Measurements from ENCODE around the gene PPP1R27. TPM values are rescaled to one million over a fixed set of nuclear protein-coding genes. Genes with fewer than 3 reads are reported as not detected.

The PPP1R27 gene
- total RNA-seq, 4 donors from 2014 or later, result not detected

- intact Hi-C loops (cut with DNase I), result no loop called here
- no peaks in the 10 kb centered on the region for H3K36me3 ChIP-seq
- no peak for DNase-seq
- no peak overlapping the region for H3K4me3 ChIP-seq (replicated peaks in 1 of 3)
- no peak overlapping the region for H3K27ac ChIP-seq
- TF ChIP-seq, protein P1, sequence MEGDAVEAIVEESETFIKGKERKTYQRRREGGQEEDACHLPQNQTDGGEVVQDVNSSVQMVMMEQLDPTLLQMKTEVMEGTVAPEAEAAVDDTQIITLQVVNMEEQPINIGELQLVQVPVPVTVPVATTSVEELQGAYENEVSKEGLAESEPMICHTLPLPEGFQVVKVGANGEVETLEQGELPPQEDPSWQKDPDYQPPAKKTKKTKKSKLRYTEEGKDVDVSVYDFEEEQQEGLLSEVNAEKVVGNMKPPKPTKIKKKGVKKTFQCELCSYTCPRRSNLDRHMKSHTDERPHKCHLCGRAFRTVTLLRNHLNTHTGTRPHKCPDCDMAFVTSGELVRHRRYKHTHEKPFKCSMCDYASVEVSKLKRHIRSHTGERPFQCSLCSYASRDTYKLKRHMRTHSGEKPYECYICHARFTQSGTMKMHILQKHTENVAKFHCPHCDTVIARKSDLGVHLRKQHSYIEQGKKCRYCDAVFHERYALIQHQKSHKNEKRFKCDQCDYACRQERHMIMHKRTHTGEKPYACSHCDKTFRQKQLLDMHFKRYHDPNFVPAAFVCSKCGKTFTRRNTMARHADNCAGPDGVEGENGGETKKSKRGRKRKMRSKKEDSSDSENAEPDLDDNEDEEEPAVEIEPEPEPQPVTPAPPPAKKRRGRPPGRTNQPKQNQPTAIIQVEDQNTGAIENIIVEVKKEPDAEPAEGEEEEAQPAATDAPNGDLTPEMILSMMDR (IDR thresholded peaks at IDR 0.05), result no peak
- TF ChIP-seq POLR2A (IDR thresholded peaks at IDR 0.05), result no peak
- H3K9me3 ChIP-seq, result no peaks in the 10 kb centered on the region
- H3K4me1 ChIP-seq, result peaks cover 4 to 11% of the 10 kb centered on the region in 2 donors
- WGBS, 2 donors, result 89 to 90% methylated on average over 28 to 42 of the region's 42 CpGs
- H3K27me3 ChIP-seq, result no peaks in the 10 kb centered on the region
These were observed 23.8 kb downstream of the PPP1R27 start for GRCh38 chr17:81810892-81811704.

GRCh38 chr17:81810476-81810875, 24.4 kb downstream of the PPP1R27 start:
- H3K27ac ChIP-seq, result no peak overlapping the region
- no peaks in the 10 kb centered on the region for H3K27me3 ChIP-seq
- WGBS, 2 donors, result 70 to 77% methylated on average over 7 to 8 of the region's 8 CpGs

DNA sequence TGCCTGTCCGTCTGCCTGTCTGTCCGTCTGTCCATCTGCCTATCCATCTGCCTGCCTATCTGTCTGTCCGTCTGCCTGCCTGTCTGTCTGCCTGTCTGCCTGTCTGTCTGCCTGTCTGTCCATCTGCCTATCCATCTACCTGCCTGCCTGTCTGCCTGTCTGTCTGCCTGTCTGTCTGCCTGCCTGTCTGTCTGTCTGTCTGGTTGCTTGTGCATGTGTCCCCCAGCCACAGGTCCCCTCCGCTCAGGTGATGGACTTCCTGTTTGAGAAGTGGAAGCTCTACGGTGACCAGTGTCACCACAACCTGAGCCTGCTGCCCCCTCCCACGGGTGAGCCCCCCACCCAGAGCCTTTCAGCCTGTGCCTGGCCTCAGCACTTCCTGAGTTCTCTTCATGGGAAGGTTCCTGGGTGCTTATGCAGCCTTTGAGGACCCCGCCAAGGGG, 25.3 kb downstream of the PPP1R27 start:
- WGBS, 2 donors, result 68 to 85% methylated on average over 6 of the region's 7 CpGs
- DNase-seq, result no peak
- TF ChIP-seq, protein P1 (IDR thresholded peaks at IDR 0.05), result no peak
- TF ChIP-seq POLR2A (IDR thresholded peaks at IDR 0.05), result no peak
- Histone ChIP-seq H3K4me3 (replicated peaks in 1 of 3) (no peak overlapping the region), H3K4me1 (peaks cover 2 to 6% of the 10 kb centered on the region in 2 donors), H3K27me3 (peaks cover 5% of the 10 kb centered on the region), H3K9me3 (no peaks in the 10 kb centered on the region), H3K36me3 (no peaks in the 10 kb centered on the region), H3K27ac (no peak overlapping the region)
- intact Hi-C loops (cut with DNase I), result no loop called here

More at GRCh38 chr17:81810476-81810875, 24.4 kb downstream of the PPP1R27 start:
- TF ChIP-seq POLR2A (IDR thresholded peaks at IDR 0.05), result no peak
- TF ChIP-seq, protein P1 (IDR thresholded peaks at IDR 0.05), result no peak
- Histone ChIP-seq H3K9me3 (no peaks in the 10 kb centered on the region), H3K4me3 (replicated peaks in 1 of 3) (no peak overlapping the region), H3K36me3 (no peaks in the 10 kb centered on the region), H3K4me1 (peaks cover 4 to 8% of the 10 kb centered on the region in 2 donors)
- intact Hi-C loops (cut with DNase I), result no loop called here
- DNase-seq, result no peak

DNA sequence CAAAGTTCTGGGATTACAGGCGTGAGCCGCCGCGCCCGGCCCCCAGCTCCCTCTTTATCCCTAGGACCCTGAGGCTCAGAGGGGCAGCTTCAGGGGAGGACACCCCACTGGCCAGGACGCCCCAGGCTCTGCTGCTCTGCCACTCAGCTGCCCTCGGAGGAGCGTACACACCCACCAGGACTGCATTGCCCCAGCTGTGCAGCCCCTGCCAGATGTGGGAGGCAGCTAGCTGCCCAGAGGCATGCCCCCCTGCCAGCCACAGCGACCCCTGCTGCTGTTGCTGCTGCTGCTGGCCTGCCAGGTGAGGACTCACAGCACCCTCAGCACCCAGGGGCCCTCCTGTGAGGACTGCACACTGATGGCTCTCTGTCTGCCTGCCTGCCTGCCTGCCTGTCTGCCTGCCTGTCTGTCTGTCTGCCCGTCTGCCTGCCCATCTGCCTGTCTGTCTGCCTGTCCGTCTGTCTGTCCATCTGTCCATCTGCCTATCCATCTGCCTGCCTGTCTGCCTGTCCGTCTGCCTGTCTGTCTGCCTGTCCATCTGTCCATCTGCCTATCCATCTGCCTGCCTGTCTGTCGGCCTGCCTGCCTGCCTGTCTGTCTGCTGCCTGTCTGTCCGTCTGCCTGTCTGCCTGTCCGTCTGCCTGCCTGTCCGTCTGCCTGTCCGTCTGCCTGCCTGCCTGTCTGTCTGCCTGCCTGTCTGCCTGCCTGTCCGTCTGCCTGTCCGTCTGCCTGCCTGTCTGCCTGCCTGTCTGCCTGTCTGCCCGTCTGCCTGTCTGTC, 25.9 kb downstream of the PPP1R27 start:
- TF ChIP-seq POLR2A (IDR thresholded peaks at IDR 0.05), result no peak
- TF ChIP-seq, protein P1 (IDR thresholded peaks at IDR 0.05), result no peak
- Histone ChIP-seq H3K4me3 (replicated peaks in 1 of 3) (no peak overlapping the region), H3K4me1 (peaks cover 3 to 12% of the 10 kb centered on the region in 2 donors), H3K27ac (no peak overlapping the region), H3K36me3 (no peaks in the 10 kb centered on the region), H3K9me3 (no peaks in the 10 kb centered on the region), H3K27me3 (peaks cover 9% of the 10 kb centered on the region)
- whole genome bisulfite sequencing, 2 donors, result 75 to 77% methylated on average over 11 to 19 of the region's 20 CpGs
- intact Hi-C loops (cut with DNase I), result no loop called here
- DNase-seq, result no peak
